HL-60/S4 (cell line): ENCODE measurements around the gene C6orf52.
"Not testable (repeated sequence)": the region's sequence is repeated elsewhere in the genome, so short reads cannot be mapped to it uniquely, and the experiment has no call there.

Source experiments
- in situ Hi-C: fragments of 300-500 bp; cut with MboI; formaldehyde crosslinking; loops from 2 replicates; pipeline ENCODE4 v1.14.3; 2022; ENCODE audit warnings: low sequenced_read_pairs

The C6orf52 gene

DNA sequence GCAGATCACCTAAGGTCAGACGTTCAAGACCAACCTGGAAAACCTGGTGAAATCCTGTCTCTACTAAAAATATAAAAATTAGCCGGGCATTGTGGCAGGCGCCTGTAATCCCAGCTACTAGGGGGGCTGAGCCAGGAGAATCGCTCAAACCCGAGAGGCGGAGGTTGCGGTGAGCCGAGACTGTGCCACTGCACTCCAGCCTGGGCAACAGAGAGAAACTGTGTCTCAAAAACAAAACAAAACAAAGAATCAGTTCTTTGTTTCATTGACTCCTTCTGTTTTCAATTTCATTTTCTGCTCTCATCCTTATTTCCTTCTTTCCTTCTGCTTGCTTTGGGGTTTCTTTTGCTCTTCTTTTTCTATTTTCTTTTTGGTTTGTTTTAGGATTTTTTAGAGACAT lies 19.5 kb upstream of the C6orf52 start:
- in situ Hi-C loops = no loop called here

DNA sequence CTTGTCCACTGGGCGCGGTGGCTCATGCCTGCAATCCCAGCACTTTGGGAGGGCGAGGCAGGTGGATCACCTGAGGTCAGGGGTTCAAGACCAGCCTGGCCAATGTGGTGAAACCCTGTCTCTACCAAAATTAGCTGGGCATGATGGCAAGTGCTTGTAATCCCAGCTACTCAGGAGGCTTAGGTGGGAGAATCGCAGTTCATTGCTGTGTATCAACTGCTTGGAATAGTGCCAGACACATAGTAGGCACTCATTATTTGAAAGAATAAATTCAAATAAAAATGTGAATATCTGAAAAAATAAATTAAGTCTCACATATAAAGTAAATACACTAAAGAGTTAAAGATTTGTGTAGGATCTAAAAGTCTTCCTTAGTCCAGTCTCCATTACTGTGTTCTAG lies 2.2 kb upstream of the C6orf52 start:
- in situ Hi-C loops = loop anchor here (10.0 kb wide), 1 partner anchor 162 kb away; no protein-coding TSS in a partner anchor

DNA sequence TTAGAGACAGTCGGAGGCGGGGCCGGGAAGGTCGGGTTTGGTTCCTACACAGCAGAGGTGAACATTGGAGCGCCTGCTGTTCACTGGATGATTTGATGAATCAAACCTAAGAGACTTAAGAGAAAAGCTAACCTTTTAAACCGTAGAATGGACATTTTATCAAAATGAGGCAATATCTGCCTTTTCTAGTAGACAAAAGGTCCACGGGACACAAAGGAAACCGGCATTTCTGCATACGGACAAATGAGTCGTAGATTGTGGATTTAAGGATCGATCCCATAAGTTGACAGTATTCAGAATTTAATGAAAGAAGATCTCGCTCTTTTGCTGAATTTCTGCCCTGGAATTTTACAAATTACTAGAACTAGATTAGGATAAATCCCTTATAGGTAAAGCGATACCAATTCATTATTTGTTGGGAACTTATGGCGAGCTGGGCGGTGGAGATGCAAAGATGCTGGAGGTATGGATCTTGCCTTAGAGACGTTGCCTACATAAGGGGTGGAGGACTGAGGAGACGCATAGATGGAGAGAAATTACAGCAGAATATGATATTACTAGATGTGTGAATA lies 756 bp upstream of the C6orf52 start:
- in situ Hi-C loops = loop anchor here (10.0 kb wide), 1 partner anchor 160 kb away; no protein-coding TSS in a partner anchor

DNA sequence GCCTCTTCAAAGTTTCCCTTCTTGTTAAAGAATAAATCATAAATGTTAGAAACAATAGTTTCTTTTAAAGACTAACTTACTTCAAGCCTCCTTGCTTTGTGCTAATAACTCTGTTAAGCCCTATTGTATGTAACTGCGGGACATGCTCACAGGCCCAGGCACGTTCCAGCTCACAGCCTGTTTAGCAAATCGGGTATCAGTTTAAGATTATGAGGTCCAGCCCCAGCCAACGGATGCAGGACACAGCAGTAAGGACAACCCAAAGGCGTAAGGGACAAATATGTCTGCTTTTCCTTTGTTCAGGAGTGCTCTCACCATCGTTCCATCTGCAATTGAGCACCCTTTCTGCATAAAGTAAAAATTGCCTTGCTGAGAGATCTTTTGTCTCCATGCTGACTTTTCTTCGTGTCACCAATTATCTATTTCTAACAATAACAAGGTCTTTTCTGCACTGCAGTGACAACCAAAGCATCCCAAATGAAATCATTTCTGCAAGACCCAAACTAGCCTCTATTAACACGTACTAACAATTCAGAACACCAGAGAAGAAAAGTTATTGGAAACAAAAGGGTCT lies 1.4 kb downstream of the C6orf52 start:
- in situ Hi-C loops = loop anchor here (10.0 kb wide), 1 partner anchor 158 kb away; no protein-coding TSS in a partner anchor

DNA sequence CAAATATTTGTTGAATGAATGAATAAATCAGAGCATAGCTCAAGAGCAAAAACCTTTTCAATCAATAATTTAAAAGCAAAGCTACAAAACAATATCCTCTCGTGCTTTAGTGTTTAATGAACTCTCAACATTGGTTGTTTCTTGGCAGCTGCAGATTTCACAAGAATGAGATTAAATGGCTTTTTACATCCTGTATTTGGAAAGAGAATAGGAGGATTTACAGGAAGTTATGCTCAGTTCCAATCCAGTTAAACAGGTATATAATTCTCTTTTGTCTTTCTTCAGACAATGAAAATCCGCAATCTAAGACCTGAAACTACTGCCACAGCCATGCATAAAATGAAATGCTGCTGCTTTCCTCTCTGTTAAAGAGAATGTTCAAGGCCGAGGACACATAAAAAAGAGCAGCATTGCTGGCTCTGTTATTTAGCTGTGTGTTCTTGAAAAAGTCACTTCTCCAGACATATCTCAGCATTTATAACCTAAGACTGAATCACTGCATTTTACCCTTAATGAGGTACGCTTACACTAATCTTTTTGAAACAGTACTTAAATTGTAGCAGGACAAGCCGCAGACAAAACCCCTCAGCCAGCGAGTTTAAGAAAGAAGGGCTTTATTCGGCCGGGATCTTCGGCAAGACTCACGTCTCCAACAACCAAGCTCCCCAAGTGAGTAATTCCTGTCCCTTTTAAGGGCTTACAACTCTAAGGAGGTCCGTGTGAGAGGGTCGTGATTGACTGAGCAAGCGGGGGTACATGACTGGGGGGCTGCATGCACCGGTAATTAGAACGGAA lies 3.6 kb downstream of the C6orf52 start:
- in situ Hi-C loops = loop anchor here (10.0 kb wide), 1 partner anchor 156 kb away; no protein-coding TSS in a partner anchor

DNA sequence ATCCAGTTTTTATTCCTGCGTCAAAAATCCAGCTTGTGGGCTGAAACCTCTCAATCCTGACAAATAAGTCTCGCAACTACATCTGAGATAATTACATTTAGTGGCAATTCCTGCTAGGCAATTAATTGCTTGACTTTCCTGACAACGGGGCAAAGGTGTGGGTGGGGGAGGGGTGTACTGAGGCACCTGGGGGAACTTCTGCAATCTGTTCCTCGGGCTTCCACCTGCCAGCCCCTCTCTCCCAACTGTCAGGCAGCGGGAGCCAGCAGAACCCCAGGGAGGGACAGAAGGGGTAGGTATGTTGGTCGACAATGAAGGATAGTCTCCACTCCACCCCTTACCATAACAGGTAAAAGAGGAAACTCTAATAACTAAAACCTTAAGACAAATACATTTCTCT lies 6.8 kb downstream of the C6orf52 start:
- in situ Hi-C loops = no loop called here

DNA sequence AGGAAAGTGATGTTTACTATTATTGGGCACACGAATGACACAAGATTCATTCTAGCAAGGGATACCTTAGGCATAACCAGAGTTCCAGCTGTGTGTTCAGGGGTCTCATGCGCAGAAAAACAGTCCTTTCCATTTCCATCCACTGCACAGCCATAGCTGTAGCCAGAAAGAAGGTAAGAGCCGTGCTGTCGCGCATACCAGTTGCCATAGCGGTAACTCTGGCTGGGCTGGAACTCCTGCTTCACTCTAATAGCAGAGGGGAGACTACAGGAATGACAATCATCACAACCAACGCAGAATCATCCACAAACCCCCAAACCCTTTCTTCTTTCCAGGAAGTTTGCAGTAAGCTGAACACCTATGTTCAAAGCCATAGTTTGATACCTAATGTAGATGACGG lies 7.5 kb downstream of the C6orf52 start:
- in situ Hi-C loops = no loop called here

DNA sequence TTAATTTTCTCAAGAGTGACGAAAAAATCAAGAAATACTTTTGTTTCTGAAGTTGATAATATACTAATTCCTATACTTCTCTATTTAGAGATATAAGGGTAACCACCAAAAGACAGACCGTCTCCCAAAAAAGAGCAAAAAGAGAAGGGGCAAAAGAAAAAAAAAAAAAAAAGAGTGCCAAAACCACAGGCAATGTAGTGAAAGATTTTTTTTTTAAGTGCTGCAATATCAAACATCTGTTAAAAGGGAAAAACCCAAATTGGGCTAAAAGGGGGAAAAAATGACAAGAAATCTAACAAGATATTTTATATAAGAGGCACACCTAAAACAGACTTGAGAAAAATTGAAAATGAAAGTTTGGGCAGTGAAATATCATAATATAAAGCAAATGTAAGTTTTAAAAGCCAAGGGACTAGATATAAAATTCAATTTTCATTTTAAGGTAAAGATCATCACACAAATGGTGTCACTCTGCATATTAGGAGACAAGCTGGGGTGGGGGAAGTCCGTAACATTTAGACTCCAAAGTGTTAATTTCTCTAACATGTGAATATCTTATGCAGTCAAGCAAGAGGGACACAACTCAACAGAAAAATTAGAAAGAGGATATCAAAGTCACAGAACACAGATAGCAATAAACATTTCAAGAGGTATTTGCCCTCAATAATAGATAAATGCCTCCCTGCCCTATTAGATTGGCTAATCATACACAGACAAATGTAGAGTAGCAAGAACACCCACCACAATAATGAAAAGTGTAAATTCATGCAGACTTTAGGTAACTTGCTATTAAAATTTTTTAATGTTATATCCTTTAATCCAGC lies 9.1 kb downstream of the C6orf52 start:
- in situ Hi-C loops = no loop called here

DNA sequence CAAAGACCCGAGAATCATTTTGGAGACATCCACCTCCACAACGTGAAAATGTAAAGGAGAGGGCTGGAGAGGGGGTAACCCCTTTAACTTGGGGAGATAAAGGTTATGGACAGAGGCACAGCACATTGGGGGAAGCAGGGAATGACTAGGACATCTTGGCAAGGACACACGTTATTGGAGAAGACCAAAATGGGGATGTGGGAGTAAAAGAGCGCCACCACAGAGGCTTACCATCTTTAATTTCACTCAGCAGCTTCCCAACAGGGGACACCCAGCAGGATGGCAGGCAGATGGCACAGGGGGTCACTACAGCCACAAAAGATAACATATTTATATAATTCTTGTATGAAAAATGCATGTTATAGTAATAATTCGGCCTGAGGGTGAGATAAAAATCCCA lies 9.8 kb downstream of the C6orf52 start:
- in situ Hi-C loops = no loop called here

DNA sequence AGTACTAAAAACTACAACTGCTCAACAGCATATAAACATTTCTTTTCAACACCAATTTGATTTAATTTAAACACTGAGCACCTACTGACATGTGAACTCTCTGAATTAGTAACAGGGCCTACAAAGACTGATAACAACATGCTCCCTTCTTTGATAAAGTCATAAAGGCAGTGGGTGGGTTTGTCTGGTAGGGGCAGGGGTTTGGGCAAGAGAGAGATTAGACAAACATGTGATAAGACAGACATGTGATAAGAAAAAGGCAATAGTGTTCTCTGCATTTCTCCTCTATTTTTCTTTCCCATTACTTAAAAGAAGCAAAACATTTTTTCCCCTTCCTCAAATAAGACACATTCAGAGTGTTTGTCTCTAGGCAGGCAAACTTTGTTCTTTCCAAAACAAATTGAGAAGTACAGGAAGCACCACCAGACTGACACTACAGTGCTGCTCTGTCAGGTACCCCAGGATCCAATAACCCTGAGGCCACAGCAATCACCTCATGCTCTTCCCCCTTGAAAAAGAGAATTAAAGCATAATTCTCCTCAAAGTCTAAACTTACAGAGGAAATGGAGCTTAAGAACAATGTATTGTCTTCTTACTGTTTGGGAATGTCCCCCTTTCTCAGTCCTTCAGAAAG lies 11.9 kb downstream of the C6orf52 start:
- in situ Hi-C loops = no loop called here

DNA sequence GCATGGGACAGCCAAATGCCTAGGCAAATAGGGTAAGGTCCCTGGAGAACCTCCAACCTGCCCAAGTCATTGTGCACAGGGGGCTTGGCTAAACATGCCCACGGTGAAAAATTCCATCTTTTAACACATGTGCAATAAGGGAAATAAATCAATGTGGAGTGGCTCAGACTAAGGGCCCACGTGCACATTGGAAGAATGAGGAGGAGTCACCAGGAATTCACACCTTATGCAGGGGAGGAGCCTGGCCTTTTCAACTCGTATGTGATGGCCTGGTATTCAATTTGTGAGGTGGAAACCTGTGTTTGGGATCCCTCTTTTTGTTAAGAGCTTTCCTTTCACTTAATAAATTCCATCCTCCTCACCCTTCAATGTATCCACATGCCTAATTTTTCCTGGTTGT lies 12.6 kb downstream of the C6orf52 start:
- in situ Hi-C loops = no loop called here

DNA sequence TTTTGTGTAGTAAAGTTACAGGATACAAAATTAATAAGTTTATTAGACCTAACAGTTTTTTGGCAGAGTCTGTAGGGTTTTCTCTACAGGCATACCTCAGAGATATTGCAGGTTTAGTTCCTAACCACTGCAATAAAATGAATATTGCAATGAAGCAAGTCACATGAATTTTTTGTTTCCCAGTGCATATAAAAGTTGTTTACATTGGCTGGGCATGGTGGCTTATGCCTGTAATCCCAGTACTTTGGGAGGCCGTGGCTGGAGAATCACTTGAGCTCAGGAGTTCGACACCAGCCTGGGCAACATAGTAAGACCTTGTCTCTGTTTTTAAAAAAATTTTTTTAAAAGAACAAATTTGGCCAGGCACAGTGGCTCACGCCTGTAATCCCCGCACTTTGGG lies 16.0 kb downstream of the C6orf52 start:
- in situ Hi-C loops = no loop called here

DNA sequence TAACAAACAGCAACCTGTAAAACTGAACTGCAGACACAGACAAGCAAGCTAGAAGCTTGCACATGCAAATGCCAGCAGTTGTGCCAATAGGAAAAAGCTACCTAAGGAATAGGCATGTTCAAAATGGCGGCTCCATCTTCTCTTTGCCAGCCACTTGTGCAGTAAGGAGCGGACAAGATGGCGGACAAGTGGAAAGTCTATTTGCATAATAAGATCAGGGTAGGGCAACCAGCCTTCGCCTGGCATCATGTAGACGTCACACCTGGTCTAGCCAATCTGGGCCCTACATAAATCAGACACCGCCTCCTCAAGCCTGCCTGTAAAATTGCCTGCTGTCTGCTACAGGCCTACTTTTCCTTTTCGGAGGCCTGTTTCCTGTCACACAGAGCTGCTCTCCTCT lies 18.0 kb downstream of the C6orf52 start:
- in situ Hi-C loops = no loop called here

DNA sequence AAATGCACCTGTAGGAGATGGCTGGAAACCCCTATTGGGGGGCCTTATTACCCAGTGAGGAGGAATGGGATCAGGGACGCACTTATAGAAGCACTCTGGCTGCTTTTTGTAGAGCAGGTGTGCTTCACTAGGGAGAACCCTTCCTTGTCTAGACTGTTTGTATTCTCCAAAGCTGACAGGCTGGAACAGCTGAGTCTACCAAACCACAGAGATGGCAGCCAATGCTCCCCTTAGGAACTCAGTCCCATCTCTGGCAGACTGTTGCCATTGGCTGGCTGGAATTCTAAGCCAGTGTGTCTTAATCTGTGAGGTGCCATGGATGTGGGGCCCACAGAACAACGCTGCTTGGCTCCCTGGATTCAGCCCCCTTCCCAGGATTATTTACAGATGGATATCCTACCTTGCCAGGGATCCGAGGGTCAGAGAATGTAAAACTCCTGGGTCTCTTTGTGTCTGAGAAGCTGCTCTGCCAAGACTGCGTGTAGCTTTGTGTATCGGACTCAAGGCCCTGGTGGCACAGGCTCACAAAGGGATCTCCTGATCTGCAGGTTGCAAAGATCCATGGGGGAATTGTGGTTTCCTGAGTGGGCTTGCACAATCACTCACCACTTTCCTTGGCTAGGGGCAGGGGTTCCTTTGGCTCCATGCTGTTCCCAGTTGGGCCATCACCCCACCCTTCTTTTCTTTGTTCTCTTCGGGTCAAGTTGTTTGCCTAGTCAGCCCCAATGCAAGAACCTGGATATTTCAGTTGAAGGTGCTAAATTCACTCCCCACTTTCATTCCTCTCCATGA lies 26.1 kb downstream of the C6orf52 start:
- in situ Hi-C loops = no loop called here

DNA sequence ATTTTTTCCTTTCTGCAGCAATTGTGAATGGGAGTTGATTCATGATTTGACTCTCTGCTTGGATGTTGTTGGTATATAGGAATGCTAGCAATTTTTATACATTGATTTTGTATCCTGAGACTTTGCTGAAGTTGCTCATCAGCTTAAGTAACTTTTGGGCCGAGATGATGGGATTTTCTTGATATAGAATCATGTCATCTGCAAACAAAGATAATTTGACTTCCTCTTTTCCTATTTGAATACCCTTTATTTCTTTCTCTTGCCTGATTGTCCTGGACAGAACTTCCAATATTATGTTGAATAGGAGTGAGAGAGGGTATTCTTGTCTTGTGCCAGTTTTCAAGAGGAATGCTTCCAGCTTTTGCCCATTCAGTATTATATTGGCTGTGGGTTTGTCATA lies 28.8 kb downstream of the C6orf52 start:
- in situ Hi-C loops = not testable (repeated sequence)

DNA sequence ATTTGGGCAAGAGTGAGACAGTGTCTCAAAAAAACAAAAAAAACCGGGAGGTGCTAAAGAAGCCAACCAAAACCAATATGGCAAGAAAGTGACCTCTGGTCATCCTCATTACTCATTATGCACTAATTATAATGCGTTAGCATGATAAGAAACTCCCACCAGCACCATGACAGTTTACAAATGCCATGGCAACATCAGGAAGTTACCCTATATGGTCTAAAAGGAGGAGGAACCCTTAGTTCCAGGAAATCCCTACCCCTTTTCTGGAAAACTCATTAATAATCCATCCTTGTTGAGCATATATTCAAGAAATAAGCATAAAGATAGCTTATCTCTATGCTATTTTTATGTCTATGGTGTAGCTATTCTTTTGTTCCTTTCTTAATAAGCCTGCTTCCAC lies 31.7 kb downstream of the C6orf52 start:
- in situ Hi-C loops = no loop called here

DNA sequence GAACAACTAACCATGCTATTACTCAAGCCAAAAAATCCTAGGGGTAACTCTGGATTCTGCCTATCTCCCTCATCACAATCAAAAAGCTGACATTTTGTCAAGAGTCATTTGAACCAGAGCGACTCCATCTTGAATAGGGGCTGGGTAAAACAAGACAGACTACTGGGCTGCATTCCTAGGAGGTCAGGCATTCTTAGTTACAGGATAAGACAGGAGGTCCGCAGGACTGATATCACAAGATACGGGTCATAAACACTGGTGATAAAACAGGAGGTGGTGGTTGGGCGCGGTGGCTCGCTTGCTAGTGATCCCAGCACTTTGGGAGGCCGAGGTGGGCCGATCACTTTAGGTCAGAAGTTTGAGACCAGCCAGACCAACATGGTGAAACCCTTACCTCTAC lies 32.2 kb downstream of the C6orf52 start:
- in situ Hi-C loops = no loop called here

DNA sequence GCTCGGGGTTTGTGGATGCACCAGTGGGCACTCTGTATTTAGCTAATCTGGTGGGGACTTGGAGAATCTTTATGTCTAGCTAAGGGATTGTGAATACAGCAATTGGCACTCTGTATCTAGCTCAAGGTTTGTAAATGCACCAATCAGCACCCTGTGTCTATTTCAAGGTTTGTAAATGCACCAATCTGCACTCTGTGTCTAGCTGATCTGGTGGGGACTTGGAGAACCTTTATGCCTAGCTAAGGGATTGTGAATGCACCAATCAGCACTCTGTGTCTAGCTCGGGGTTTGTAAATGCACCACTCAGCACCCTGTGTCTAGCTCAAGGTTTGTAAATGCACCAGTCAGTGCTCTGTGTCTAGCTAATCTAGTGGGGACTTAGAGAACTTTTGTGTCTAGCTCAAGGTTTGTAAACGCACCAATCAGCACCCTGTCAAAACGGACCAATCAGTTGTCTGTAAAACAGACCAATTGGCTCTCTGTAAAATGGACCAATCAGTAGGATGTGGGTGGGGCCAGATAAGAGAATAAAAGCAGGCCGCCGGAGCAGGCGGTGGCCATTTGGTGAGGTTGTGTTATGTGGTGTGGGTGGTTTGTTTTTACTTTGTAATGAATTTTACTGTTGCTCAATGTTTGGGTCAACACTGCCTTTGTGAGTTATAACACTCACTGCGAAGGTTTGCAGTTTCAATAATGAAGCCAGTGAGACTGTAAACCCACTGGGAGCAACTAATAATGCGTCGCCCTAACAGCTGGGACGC lies 33.8 kb downstream of the C6orf52 start:
- in situ Hi-C loops = not testable (repeated sequence)

DNA sequence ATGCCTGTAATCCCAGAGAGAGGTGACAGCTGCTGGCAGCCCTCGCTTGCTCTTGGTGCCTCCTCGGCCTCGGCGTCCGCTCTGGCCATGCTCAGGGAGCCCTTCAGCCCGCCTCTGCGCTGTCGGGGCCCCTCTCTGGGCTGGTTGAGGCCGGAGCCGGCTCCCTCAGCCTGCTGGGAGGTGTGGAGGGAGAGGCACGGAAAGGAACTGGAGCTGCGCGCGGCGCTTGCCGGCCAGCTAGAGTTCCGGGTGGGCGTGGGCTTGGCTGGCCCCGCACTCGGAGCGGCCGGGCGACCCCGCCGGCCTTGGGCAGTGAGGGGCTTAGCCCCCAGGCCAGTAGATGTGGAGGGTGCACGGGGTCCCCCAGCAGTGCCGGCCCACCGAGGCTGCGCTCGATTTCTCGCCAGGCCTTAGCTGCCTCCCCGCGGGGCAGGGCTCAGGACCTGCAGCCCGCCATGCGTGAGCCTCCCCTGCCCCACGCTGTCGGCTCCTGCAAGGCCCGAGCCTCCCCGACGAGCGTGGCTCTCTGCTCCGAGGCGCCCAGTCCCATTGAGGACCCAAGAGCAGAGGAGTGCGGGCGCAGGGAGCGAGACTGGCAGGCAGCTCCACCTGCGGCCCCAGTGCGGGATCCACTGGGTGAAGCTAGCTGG lies 34.6 kb downstream of the C6orf52 start:
- in situ Hi-C loops = no loop called here
